OCI-LY7 (cell line): ENCODE measurements around the gene GTPBP6. TPM values are rescaled to one million over a fixed set of nuclear protein-coding genes. Genes with fewer than 3 reads are reported as not detected.

Experiments
- BruUV-seq: library from RNA; stranded (reverse); fragments of 400-500 nt; replicated peaks from 2 replicates; lab custom pipeline; 2021; lab: Mats Ljungman, UMichigan
- CTCF ChIA-PET: fragments of 300-600 bp; sonication (Branson Sonifier 250); formaldehyde crosslinking; loops from one replicate; lab custom pipeline; 2022; ENCODE audit warnings: antibody characterized with exemption; ENCODE audit not compliant: unreplicated experiment; lab: Charles Lee
- POLR2A ChIA-PET: fragments of 300-600 bp; sonication (Branson Sonifier 250); formaldehyde crosslinking; loops from one replicate; lab custom pipeline; 2022; ENCODE audit warnings: antibody characterized with exemption; lab: Charles Lee
- DNase-seq: peaks from one replicate; pipeline ENCODE4 v3.0.0-alpha.2; 2015; ENCODE audit warnings: low spot score
- H2AFZ ChIP-seq: fragments of 200-600 bp; sonication (generic), shearing (Covaris generic); 2 replicates; pipeline ENCODE4 v1.6.1; 2014; ENCODE audit warnings: mild to moderate bottlenecking, antibody characterized with exemption, low read length, moderate library complexity
- H3K27ac ChIP-seq: fragments of 200-600 bp; sonication (generic); 2 replicates; pipeline ENCODE4 v1.5.1; 2014; ENCODE audit warnings: mixed run types, low read depth, mild to moderate bottlenecking, moderate library complexity, low read length, inconsistent platforms; ENCODE audit not compliant: poor library complexity, severe bottlenecking
- H3K36me3 ChIP-seq: fragments of 200-600 bp; sonication (generic); 2 replicates; pipeline ENCODE4 v1.6.1; 2014; ENCODE audit warnings: mild to moderate bottlenecking, antibody characterized with exemption, low read length, moderate library complexity, mixed read lengths; ENCODE audit not compliant: insufficient read depth
- H3K4me1 ChIP-seq: fragments of 200-600 bp; sonication (generic); 2 replicates; pipeline ENCODE4 v1.5.1; 2014; ENCODE audit warnings: mild to moderate bottlenecking, low read length; ENCODE audit not compliant: insufficient read depth, poor library complexity, severe bottlenecking
- H3K4me2 ChIP-seq: fragments of 200-600 bp; sonication (generic); 2 replicates; pipeline ENCODE4 v1.6.1; 2014; ENCODE audit warnings: mild to moderate bottlenecking, low read length
- H3K4me3 ChIP-seq: fragments of 200-600 bp; sonication (generic); 2 replicates; pipeline ENCODE4 v1.5.1; 2014; ENCODE audit warnings: mild to moderate bottlenecking, low read depth, low read length; ENCODE audit not compliant: poor library complexity, severe bottlenecking
- H3K79me2 ChIP-seq: fragments of 200-600 bp; sonication (generic); 2 replicates; pipeline ENCODE4 v1.6.1; 2016; ENCODE audit warnings: low read depth, mild to moderate bottlenecking, low read length, moderate library complexity, mixed read lengths; ENCODE audit not compliant: insufficient read depth
- H3K9me2 ChIP-seq: fragments of 200-600 bp; sonication (generic); 2 replicates; pipeline ENCODE4 v1.6.1; 2016; ENCODE audit warnings: mild to moderate bottlenecking, low read length, mixed read lengths; ENCODE audit not compliant: insufficient read depth
- H3K9me3 ChIP-seq: fragments of 200-600 bp; sonication (generic); 2 replicates; pipeline ENCODE4 v1.6.1; 2014; ENCODE audit warnings: mild to moderate bottlenecking, mixed run types, low read length, mixed read lengths
- H4K20me1 ChIP-seq: fragments of 200-600 bp; sonication (generic); 2 replicates; pipeline ENCODE4 v1.6.1; 2014; ENCODE audit warnings: mild to moderate bottlenecking, antibody characterized with exemption, low read length, moderate library complexity, mixed read lengths; ENCODE audit not compliant: insufficient read depth
- CTCF ChIP-seq: fragments of 200-600 bp; sonication (generic); conservative IDR thresholded peaks from 2 replicates; pipeline ENCODE4 v1.5.1; 2014; ENCODE audit warnings: mild to moderate bottlenecking, antibody characterized with exemption, low read length, moderate library complexity, mixed read lengths
- EZH2phosphoT487 ChIP-seq: fragments of 200-600 bp; sonication (generic); IDR thresholded peaks from 2 replicates; pipeline ENCODE4 v1.6.1; 2018; ENCODE audit warnings: low read depth, borderline replicate concordance, mild to moderate bottlenecking, mixed run types, antibody characterized with exemption, low read length, moderate library complexity, mixed read lengths
- intact Hi-C: fragments of 100-400 bp; cut with micrococcal nuclease; formaldehyde crosslinking; loops from one replicate; pipeline ENCODE4 v1.10.0; 2022; ENCODE audit not compliant: unreplicated experiment
- total RNA-seq, 2 experiments: library from RNA; depleted of rRNA in 1 of 2; stranded (reverse); fragments of >200 nt in 1 of 2; shearing (Covaris generic) in 1 of 2; gene quantifications; 2 replicates each; pipeline ENCODE4 v1.2.3, GENCODE V29; 2014 to 2022

Gene GTPBP6
- total RNA-seq, 2 experiments from 2014 or later = 36.3 to 53.6 TPM

DNA sequence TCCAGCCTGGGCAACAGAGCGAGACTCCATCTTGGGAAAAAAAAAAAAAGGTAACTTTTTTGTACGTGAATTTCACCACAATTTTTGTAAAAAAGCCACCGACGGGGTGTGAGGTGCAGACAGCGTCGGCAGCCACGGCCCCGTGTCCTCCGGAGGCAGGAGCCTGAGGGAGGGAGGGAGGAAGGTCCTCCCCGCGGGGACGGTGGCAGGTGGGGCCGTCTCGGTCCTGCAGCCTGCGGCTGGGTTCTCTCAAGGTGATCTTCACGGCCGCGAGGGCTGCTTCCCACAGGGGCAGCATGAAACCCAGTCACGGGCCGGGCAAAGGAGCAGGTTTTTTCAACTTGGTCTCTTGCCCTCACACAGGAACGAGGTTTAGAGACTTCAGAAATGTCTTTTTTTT lies 23.5 kb downstream of the GTPBP6 start:
- H2AFZ ChIP-seq = no peak overlapping the region
- no peak for TF ChIP-seq EZH2phosphoT487
- TF ChIP-seq CTCF = no peak
- H4K20me1 ChIP-seq = no peaks in the 10 kb centered on the region
- intact Hi-C loops = no loop called here
- no peaks in the 10 kb centered on the region for H3K79me2 ChIP-seq
- BruUV-seq = no TSS peak
- CTCF ChIA-PET = no interaction called here
- no peaks in the 10 kb centered on the region for H3K9me2 ChIP-seq
- H3K4me1 ChIP-seq = no peaks in the 10 kb centered on the region
- no peak overlapping the region for H3K4me3 ChIP-seq
- POLR2A ChIA-PET = no interaction called here
- no peak for DNase-seq
- no peaks in the 10 kb centered on the region for H3K9me3 ChIP-seq
- H3K4me2 ChIP-seq = no peak overlapping the region
- no peak overlapping the region for H3K27ac ChIP-seq
- H3K36me3 ChIP-seq = peaks cover 70% of the 10 kb centered on the region

DNA sequence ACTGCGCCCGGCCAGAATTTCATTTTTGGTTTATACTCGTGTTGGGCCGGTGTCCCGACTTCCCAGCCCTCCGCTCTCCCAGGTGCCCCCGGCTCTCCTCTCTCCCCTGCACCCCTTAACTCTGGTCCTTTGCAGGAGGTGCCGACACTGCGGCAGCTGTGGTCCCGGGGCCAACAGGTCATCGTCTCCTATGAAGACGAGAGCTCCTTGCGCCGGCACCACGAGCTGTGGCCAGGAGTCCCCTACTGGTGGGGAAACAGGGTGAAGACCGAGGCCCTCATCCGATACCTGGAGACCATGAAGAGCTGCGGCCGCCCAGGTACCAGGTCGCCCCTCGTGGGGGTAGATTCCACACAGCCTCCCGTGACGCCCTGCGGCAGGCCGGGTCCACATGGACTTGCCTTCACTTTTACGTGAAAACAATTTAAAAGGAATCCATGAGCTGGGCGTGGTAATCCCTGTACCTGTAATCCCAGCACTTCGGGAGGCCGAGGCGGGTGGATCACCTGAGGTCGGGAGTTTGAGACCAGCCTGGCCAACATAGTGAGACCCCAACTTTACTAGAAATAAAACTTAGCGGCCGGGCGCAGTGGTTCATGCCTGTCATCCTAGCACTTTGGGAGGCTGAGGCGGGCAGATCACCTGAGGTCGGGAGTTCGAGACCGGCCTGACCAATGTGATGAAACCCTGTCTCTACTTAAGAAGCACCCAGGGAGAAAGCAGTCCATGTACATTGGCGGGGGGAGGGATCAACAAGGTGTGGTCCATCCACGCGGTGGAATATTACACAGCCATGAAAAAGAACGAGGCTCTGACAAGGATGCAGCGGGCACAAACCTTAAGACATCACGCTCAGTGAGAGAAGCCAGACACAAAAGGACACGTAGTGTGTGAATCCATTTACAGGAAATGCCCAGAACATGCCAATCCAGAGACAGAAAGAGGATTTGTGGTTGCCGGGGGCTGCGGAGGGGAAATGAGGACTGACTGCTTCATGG lies 25.4 kb downstream of the GTPBP6 start:
- intact Hi-C loops = no loop called here
- no peak for TF ChIP-seq CTCF
- no peak for TF ChIP-seq EZH2phosphoT487
- CTCF ChIA-PET = no interaction called here
- Histone ChIP-seq H3K9me3 (no peaks in the 10 kb centered on the region), H3K36me3 (peaks cover 74% of the 10 kb centered on the region), H4K20me1 (no peaks in the 10 kb centered on the region; the same call in 1 of the 2 replicates), H3K4me3 (no peak overlapping the region), H3K4me1 (no peaks in the 10 kb centered on the region), H2AFZ (no peak overlapping the region), H3K79me2 (no peaks in the 10 kb centered on the region; the same call in 1 of the 2 replicates), H3K4me2 (no peak overlapping the region), H3K27ac (no peak overlapping the region), H3K9me2 (no peaks in the 10 kb centered on the region)
- no TSS peak for BruUV-seq
- POLR2A ChIA-PET = no interaction called here
- no peak for DNase-seq
